Middle frontal gyrus (tissue), 1 donor: ENCODE measurements around the gene ATP6V0C.

Source experiments
- DNase-seq: peaks from one replicate; pipeline ENCODE4 v3.0.0-alpha.2; 2015; ENCODE audit warnings: low spot score; ENCODE audit errors: extremely low spot score

ATP6V0C gene

DNA sequence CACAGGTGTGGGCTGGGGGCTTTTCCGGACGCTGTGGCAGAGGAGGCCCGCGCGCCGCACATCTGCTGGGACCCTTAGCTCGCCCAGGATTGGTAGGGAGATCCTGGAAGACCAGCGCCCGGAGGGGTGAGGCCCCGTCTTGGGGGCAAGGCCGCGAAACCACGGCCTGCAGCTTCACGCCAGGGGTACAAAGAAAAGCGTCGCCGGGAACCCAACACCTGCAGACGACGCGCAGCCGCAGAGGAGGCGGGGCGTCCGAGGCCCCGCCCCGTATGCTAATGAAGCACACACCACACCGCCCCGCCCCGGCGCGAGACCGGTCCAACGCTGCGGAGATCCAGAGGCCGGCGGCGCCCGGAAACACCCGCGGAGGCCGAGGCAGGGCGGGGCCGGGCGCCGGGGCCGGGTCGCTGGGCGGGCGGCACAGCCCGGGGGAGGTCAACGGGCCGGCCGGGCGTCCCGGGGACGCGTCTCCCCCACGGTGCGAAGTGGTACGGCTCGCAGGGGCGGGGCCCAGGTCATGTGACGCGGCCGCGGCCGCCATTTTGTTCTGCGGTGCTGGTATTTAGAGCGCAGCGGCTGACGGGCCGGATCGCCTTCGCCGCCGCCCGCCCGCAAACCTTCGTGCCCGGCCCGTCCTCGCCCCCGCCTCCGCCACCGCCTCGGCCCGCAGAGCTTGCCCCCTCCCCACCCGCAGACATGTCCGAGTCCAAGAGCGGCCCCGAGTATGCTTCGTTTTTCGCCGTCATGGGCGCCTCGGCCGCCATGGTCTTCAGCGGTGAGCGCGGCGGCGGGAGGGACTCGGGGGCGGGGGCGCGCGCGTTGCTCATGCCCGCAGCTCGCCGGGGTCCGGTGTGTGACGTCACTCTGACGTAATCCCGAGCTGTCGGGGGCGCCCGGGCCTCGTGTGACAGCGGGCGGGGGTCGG, at the start of gene ATP6V0C:
Gene ATP6V0C, plus strand, starts transcription at position 548 of the 928 bp plus-strand sequence. Its CDS starts 152 bp downstream, at position 700.
- peak; percentile 88 for DNase-seq

DNA sequence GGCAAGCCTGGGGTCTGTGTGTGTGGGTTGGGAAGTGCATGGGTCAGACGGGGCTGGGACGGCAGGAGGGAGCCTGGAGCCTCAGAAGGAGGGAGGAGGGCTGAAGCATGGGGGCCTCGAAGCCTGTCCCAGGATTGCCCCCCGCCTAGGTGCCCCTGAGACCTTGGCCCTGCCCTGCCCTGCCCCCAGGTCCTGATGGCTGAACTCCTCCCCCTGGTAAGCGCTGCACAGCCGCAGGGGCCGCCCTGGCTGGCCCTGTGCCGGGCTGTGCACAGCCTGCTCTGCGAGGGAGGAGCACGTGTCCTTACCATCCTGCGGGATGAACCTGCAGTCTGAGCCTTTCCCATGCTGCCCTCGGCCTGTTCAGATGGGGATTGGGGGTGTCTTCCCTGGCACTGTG, 49.4 kb upstream of the ATP6V0C start:
- no peak for DNase-seq

DNA sequence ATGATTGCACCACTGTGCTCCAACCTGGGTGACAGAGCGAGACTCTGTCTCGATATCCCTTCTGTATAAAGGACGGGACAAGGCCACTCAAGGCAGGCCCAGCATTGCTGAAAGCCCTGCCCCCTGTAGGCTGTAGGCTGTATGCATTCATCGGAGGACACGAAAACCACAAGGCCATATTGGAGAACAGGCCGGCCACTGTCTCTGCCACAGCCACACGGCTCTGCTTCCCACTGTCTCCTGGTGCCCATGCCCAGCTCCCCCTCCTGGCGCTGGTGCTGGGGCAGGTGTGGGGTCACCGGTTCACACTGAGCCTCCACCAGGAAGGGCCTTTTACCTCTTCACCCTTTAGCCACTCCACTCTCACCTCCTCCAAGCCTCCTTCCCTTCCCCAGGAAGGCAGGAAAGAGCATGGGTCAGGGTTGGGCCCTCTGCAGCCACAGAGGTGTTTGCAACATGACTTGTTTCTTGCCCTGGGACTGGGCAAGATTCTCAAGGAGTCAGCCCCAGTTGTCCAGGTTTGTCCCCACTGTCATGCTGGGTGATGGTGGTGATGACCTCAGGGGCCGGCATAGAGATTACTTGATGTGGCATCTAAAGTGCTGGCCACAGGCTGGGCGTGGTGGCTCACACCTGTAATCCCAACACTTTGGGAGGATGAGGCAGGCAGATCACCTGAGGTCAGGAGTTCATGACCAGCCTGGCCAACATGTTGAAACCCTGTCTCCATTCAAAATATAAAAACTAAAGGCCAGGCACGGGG, 47.9 kb upstream of the ATP6V0C start:
- DNase-seq: no peak

DNA sequence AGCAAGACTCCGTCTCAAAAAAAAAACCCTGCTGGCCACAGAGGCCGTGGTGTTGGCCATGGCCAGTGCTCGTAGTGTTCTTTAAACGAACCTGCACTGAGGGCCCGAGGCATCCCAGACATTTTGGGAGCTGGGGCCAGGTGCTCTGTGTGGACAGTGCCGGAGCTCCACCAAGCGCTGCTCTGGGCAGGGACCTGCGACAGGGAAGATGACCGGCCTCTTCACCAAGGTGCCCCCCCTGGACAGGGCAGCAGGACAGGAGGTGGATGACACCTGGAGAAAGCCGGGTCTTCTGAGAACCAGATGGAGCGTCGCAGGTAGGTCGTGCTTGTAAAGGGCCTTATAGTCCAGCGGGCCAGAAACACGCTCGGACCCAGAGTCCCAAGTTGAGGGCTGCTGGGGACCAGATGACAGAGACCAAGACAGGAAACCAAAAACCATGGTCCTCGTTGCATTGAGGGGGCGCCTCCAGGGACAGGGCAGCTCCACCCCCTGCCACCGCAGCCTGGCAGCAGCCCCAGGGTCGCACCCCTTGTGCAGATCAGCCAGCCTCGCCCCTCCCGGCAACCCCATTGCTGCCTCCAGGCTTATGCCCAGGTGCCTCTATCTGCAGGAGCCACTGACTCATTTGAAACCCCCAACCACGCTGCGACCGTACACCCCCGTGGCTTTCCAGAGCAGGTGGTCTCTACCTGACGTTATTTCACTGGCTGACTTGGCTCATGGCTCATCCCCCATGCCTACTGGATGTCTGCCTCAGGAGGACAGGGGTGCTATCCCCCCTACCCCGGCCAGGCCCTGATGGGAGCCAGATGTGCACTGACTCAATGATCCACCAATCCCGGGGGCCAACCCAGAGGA, 46.9 kb upstream of the ATP6V0C start:
- no peak for DNase-seq

DNA sequence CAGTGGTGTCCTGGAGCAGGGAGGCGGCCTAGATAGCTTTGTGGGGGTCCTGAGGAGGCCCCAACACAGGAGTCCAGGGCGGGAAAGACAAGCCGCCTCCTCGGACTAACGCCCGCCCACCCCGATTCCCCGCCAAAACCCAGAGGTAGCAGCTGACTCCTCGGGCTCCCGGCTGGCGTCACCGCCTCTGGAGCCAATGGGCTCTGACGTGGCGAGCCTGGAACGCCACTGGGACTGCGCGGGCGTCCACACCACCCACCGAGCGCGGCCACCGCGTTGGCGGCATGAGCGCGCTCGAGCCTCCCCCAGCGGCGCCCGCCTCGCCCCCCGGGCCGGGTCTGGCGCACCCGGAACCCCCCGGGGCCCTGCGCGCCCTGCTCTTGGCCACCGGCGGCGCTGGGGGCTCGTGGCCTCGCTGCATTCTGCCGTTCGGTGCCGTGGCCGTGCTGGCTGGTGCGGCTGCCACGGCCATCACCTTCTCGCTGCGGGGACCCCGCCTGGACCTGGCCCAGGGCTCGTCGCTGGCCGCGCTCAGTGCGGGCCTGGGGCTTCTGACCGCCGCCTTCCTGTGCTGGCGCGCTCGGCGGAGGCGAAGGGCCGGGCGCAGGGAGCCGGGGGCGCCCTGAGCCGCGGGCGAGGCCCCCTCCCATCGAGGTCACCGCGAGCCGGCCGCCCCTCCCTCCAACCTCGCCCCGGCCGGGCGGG, 46.1 kb upstream of the ATP6V0C start:
- peak; percentile 39 for DNase-seq

DNA sequence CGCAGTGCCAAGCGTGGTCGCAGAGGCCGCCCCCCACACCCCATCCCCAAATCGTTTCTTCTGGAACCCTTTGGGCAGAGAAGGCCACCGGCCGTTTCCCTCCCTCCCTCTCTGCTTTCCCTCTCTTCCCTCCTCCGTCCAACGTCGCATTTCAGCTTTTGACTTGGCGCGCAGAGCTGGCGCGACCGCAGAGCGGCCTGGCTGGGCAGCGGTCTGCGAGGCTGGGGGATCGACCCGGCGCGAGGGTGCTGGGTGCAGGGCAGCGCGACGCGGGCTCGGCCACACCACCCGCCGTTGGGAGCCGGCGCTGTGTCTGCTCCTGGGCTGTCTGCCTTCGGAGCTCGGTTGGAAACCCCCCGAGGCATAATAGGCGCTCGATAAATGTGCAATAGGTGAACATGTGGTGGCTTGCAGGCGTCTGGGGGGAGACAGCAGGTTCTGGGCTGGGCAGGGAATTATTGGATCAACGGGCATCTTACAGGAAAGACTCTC, 45.5 kb upstream of the ATP6V0C start:
- no peak for DNase-seq

DNA sequence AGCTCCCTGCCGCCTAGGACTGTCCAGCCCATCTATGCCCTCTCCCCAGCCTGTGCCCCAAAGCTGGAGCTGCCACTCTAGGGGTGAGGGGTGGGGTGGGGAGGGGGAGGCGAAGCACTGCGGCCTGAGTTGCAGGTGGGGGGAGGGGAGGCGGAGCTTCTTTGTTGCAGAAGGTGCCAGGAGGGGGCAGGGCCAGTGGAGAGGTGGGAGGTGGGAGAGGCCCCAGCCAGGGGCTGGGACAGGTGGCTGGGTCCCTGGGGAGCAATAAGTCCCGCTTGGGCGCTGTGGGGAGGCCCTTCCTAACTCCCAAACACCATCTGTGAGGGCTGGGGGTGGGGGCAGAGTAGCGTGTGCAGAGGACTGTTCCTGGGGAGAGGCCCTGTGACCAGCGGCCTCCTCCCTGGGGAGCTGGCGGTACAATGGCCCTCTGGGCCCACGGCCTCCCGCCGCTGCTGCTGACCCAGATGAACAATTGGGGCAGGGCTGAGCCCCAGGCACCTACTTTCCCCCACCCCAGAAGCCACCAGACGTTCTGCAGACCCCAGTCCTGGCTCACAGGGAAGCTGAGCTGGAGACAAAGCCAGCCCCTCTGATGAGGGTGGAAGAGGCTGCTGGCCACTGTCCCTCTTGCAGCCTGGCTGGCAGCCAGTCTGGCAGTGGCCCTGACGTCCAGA, 44.9 kb upstream of the ATP6V0C start:
- no peak for DNase-seq

DNA sequence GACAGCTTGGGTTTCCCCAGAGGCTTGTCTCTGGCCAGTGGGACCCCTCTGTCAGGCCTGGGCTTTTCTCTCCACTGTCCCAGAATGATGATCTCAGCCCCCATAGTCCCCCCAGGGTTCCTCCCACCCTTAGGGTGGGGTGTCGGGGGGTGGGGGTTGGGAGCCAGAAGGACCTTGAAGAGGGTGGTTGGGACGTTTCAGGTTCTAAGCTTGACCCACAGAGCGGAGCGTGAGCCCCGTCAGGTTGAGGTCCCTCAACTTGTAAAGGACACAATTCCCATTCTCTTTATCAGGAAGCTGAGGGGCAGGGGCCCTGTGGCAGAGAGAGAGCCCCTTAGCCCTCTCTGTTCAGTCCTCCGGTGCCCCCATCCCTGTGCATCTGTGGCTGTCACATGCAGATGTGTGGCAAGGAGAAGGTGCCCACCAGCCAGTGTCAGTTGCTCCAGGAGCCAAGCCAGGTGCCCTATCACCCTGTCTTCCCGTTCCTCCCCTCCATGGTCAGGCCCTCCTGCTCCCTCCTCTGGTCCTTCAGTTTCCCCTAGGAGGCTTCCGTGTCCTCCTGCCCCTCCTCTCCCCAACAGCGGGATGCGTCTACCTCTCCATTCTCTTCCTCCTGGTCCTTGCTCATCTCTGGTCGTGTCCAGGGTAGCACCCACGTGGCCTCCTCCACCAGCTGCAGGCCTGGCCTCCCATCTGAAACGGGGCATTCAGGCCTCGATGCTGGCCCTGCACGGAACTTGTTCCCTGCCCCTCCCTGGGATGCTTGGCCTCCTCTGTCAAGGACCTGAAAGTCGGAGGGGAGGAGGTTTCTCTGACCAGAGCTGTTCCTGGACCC, 44.1 kb upstream of the ATP6V0C start:
- DNase-seq: no peak

DNA sequence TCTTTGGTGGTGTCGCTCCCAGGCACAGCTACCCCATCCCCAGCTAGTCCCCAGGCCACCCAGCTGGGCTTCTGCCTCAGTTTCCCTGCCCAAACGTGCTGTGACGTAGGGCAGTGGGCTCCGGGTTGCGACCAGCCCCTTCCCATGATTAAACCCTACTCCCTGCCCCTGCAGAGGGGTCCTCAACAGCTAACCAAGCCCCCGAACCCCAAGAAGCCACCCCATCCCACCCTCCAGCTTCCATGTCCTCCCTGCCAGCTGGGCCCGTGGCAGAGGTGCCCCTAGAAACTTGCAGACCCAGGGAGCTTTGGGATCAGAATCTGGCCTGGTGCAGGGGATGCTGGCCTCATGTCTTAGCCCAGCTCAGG, 43.5 kb upstream of the ATP6V0C start:
- no peak for DNase-seq

DNA sequence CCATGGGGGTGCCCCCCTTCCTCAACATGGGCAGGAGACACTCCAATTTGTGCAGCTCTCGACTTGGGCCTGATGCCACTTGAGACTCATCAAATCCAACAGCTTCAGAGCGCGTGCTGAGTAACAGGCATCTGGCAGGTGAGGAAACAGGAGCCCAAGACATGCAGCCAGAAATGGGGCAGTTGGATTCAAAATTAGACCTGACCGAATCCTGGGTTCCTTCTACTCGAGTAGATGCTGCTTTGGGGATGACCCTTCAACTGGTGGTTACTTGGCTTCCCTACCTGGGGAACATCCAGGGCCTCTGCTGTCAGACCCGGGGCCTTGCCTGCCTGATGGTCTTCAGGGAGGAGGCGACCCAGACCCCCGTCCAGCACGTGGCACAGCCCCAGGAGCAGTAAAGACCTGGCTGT, 43.1 kb upstream of the ATP6V0C start:
- no peak for DNase-seq

- no peak for DNase-seq
Observed at GRCh38 chr16:2471016-2471652, 42.6 kb upstream of the ATP6V0C start, which contains the start of gene NTN3. Gene NTN3 (plus strand): TSS chr16:2471297. CDS start chr16:2471702, 405 bp downstream.

- DNase-seq: no peak
Observed at GRCh38 chr16:2471653-2472487, 41.9 kb upstream of the ATP6V0C start.

GRCh38 chr16:2472488-2472864, 41.3 kb upstream of the ATP6V0C start:
- DNase-seq: no peak

GRCh38 chr16:2472885-2473445, 40.8 kb upstream of the ATP6V0C start:
- DNase-seq: no peak

GRCh38 chr16:2473446-2473926, 40.3 kb upstream of the ATP6V0C start:
- no peak for DNase-seq

- no peak for DNase-seq
Observed at GRCh38 chr16:2473999-2474876, 39.5 kb upstream of the ATP6V0C start.
